GM21619 (cell line): ENCODE measurements around the gene CCDC85C.

ENCODE experiments used
- ATAC-seq: cut with Tn5 transposase; IDR thresholded peaks from one replicate; pipeline ENCODE4 v1.9.1; 2021; ENCODE audit not compliant: unreplicated experiment

Gene CCDC85C

GRCh38 chr14:99590746-99591555, 13.1 kb downstream of the CCDC85C start:
- no peak for ATAC-seq

- ATAC-seq: no peak
Measured at GRCh38 chr14:99589651-99590530, 14.1 kb downstream of the CCDC85C start.

GRCh38 chr14:99589031-99589441, 15.0 kb downstream of the CCDC85C start:
- ATAC-seq: no peak

GRCh38 chr14:99587460-99588278, 16.3 kb downstream of the CCDC85C start:
- ATAC-seq: no peak

- no peak for ATAC-seq
Measured at GRCh38 chr14:99586761-99587459, 17.1 kb downstream of the CCDC85C start.

- ATAC-seq: no peak
Measured at GRCh38 chr14:99586054-99586760, 17.8 kb downstream of the CCDC85C start.

- no peak for ATAC-seq
Measured at GRCh38 chr14:99584823-99585222, 19.2 kb downstream of the CCDC85C start.

- ATAC-seq: no peak
Measured at GRCh38 chr14:99581938-99582337, 22.1 kb downstream of the CCDC85C start.

- no peak for ATAC-seq
Measured at GRCh38 chr14:99581374-99581773, 22.6 kb downstream of the CCDC85C start.

- ATAC-seq: no peak
Measured at GRCh38 chr14:99579903-99580571, 24.0 kb downstream of the CCDC85C start.

GRCh38 chr14:99579120-99579836, 24.7 kb downstream of the CCDC85C start:
- ATAC-seq: no peak

- no peak for ATAC-seq
Measured at GRCh38 chr14:99578541-99579101, 25.4 kb downstream of the CCDC85C start.

- ATAC-seq: no peak
Measured at GRCh38 chr14:99576761-99577705, 27.0 kb downstream of the CCDC85C start.

GRCh38 chr14:99576304-99576703, 27.7 kb downstream of the CCDC85C start:
- ATAC-seq: no peak

GRCh38 chr14:99575043-99576023, 28.7 kb downstream of the CCDC85C start:
- ATAC-seq: no peak
